Urothelium cell line (cell line): ENCODE data around the gene OLFM1.
"Not testable (repeated sequence)": the region's sequence is repeated elsewhere in the genome, so short reads cannot be mapped to it uniquely, and the experiment has no call there.

ENCODE experiments used
- DNase-seq: peaks from one replicate; pipeline ENCODE4 v3.0.0; 2011; ENCODE audit warnings: low spot score, mixed read lengths
- FAIRE-seq: peaks from 2 replicates; lab custom pipeline; 2011; peaks lifted over from hg19 to GRCh38; lab: Jason Lieb, UNC

OLFM1 gene

GRCh38 chr9:135056541-135056940 lies 30.9 kb upstream of the OLFM1 start:
- FAIRE-seq (no peak), DNase-seq (no peak)

- DNase-seq (no peak), FAIRE-seq (no peak)
Observed at GRCh38 chr9:135060461-135061116, 26.9 kb upstream of the OLFM1 start.

GRCh38 chr9:135061441-135061840 lies 26.0 kb upstream of the OLFM1 start:
- DNase-seq (no peak), FAIRE-seq (no peak)

GRCh38 chr9:135062254-135062653 lies 25.2 kb upstream of the OLFM1 start:
- DNase-seq (no peak), FAIRE-seq (no peak)

GRCh38 chr9:135063466-135063865 lies 24.0 kb upstream of the OLFM1 start:
- FAIRE-seq, DNase-seq: not testable (repeated sequence)

GRCh38 chr9:135063888-135064287 lies 23.6 kb upstream of the OLFM1 start:
- DNase-seq = not testable (repeated sequence)

GRCh38 chr9:135065151-135065550 lies 22.3 kb upstream of the OLFM1 start:
- no peak for DNase-seq
- FAIRE-seq = no peak

More at GRCh38 chr9:135063888-135064287, 23.6 kb upstream of the OLFM1 start:
- not testable (repeated sequence) for FAIRE-seq

- DNase-seq = no peak
Observed at GRCh38 chr9:135065804-135066203, 21.7 kb upstream of the OLFM1 start.

GRCh38 chr9:135066291-135066690 lies 21.2 kb upstream of the OLFM1 start:
- DNase-seq (no peak), FAIRE-seq (no peak)

More at GRCh38 chr9:135065804-135066203, 21.7 kb upstream of the OLFM1 start:
- FAIRE-seq = no peak

- DNase-seq = no peak
- no peak for FAIRE-seq
Observed at GRCh38 chr9:135067096-135067710, 20.3 kb upstream of the OLFM1 start.

GRCh38 chr9:135068776-135069415 lies 18.6 kb upstream of the OLFM1 start:
- no peak for FAIRE-seq
- no peak for DNase-seq

- no peak for DNase-seq
- no peak for FAIRE-seq
Observed at GRCh38 chr9:135069558-135070197, 17.8 kb upstream of the OLFM1 start.

- no peak for FAIRE-seq
- no peak for DNase-seq
Observed at GRCh38 chr9:135070198-135070951, 17.1 kb upstream of the OLFM1 start.

GRCh38 chr9:135070964-135071735 lies 16.3 kb upstream of the OLFM1 start:
- FAIRE-seq (no peak), DNase-seq (no peak)

- DNase-seq (no peak), FAIRE-seq (no peak)
Observed at GRCh38 chr9:135073081-135073740, 14.3 kb upstream of the OLFM1 start.

- no peak for FAIRE-seq
- no peak for DNase-seq
Observed at GRCh38 chr9:135073741-135074305, 13.6 kb upstream of the OLFM1 start.

- DNase-seq = no peak
- no peak for FAIRE-seq
Observed at GRCh38 chr9:135074354-135075233, 12.9 kb upstream of the OLFM1 start.
